ENCODE measurements around the gene APCDD1L.

DNA sequence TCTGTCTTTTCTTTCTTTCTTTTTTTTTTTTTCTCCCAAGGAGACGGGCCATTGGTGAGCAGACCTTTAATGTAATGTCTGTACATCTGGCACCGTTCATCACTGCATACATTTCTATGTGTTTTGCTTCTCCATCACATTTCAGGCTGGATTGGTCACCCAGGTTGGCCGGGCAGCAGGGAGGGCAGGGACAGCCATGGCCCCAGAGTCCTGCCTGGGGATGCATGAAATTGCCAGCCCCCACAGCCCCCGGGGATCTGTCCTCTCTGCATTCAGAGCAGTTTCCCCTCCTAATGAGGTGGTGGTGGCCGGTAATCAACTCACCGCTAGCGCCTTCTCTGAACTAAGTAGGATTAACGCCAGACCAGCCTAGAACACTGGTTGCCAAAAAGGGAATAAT is 50.4 kb downstream of the APCDD1L start:
- TF ChIP-seq, protein P1, sequence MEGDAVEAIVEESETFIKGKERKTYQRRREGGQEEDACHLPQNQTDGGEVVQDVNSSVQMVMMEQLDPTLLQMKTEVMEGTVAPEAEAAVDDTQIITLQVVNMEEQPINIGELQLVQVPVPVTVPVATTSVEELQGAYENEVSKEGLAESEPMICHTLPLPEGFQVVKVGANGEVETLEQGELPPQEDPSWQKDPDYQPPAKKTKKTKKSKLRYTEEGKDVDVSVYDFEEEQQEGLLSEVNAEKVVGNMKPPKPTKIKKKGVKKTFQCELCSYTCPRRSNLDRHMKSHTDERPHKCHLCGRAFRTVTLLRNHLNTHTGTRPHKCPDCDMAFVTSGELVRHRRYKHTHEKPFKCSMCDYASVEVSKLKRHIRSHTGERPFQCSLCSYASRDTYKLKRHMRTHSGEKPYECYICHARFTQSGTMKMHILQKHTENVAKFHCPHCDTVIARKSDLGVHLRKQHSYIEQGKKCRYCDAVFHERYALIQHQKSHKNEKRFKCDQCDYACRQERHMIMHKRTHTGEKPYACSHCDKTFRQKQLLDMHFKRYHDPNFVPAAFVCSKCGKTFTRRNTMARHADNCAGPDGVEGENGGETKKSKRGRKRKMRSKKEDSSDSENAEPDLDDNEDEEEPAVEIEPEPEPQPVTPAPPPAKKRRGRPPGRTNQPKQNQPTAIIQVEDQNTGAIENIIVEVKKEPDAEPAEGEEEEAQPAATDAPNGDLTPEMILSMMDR (IDR thresholded peaks at IDR 0.05; ENCODE audit: low read length), result no peak
- TF ChIP-seq EZH2 (IDR thresholded peaks at IDR 0.05; ENCODE audit: borderline replicate concordance, low read length), result no peak
